Muscle of leg (tissue), 11 donors: ENCODE measurements around the gene KCTD16. TPM values are rescaled to one million over a fixed set of nuclear protein-coding genes. Genes with fewer than 3 reads are reported as not detected.
A peak's percentile ranks its signal among the peaks of the same experiment; 100 is the strongest.

Source experiments
- DNase-seq: peaks from one replicate; pipeline ENCODE4 v3.0.0; 2013
- H3K27ac ChIP-seq: one replicate; pipeline ENCODE4 v1.5.1; 2013; ENCODE audit warnings: mild to moderate bottlenecking, low read length, control low read depth
- H3K27me3 ChIP-seq: one replicate; pipeline ENCODE4 v1.6.1; 2013; ENCODE audit warnings: low read length; ENCODE audit not compliant: control insufficient read depth, insufficient read depth
- H3K36me3 ChIP-seq: one replicate; pipeline ENCODE4 v1.6.1; 2013; ENCODE audit warnings: low read length; ENCODE audit not compliant: control insufficient read depth, insufficient read depth
- H3K4me1 ChIP-seq: one replicate; pipeline ENCODE4 v1.6.1; 2013; ENCODE audit warnings: low read length; ENCODE audit not compliant: control insufficient read depth, insufficient read depth
- H3K4me3 ChIP-seq: one replicate; pipeline ENCODE4 v1.5.1; 2013; ENCODE audit warnings: low read length, control low read depth
- H3K9me3 ChIP-seq: replicated peaks from 2 replicates; pipeline ENCODE4 v1.6.1; 2013; ENCODE audit warnings: low read depth, low read length; ENCODE audit not compliant: control insufficient read depth
- WGBS: methylation state at CpG from one replicate; pipeline ENCODE4 v1.1.5; 2013; ENCODE audit warnings: missing lambda C conversion rate; ENCODE audit not compliant: insufficient coverage; 5-methylcytosine and 5-hydroxymethylcytosine counted together
- polyA plus RNA-seq, 8 donors: library from polyadenylated mRNA; unstranded; fragments of 120-200 nt; gene quantifications; one replicate each; pipeline versions ENCODE4 v1.2.1 to v1.2.3, GENCODE V29; 2013; ENCODE audit warnings: inconsistent platforms in 1 of 8, low replicate concordance in 1 of 8; ENCODE audit not compliant: insufficient read length in 8 of 8, insufficient read depth in 1 of 8
- total RNA-seq: library from RNA; stranded (reverse); fragments of 120-200 nt; gene quantifications from one replicate; pipeline ENCODE4 v1.2.4, GENCODE V29; 2013

Gene KCTD16
- total and polyA plus RNA-seq, 9 donors = 0.04 to 0.16 (median 0.08) TPM

- Histone ChIP-seq H3K4me1 (no peaks in the 10 kb centered on the region), H3K4me3 (no peak overlapping the region), H3K27ac (no peak overlapping the region), H3K36me3 (no peaks in the 10 kb centered on the region), H3K9me3 (no peaks in the 10 kb centered on the region), H3K27me3 (no peaks in the 10 kb centered on the region)
- WGBS = 20% methylated on average over 1 of the region's 4 CpGs
- DNase-seq = no peak
Measured at GRCh38 chr5:144352732-144353317, 182.2 kb downstream of the KCTD16 start.

GRCh38 chr5:144356489-144356888, 185.8 kb downstream of the KCTD16 start:
- no CpG with 5 or more reads among the region's 1 CpG for WGBS
- Histone ChIP-seq H3K9me3 (no peaks in the 10 kb centered on the region), H3K27me3 (no peaks in the 10 kb centered on the region), H3K36me3 (no peaks in the 10 kb centered on the region), H3K4me3 (no peak overlapping the region), H3K4me1 (no peaks in the 10 kb centered on the region), H3K27ac (no peak overlapping the region)
- DNase-seq = no peak

GRCh38 chr5:144361406-144361805, 190.7 kb downstream of the KCTD16 start:
- WGBS = no CpG with 5 or more reads among the region's 2 CpGs
- Histone ChIP-seq H3K4me3 (no peak overlapping the region), H3K36me3 (no peaks in the 10 kb centered on the region), H3K4me1 (no peaks in the 10 kb centered on the region), H3K9me3 (no peaks in the 10 kb centered on the region), H3K27me3 (no peaks in the 10 kb centered on the region), H3K27ac (no peak overlapping the region)
- DNase-seq = no peak

GRCh38 chr5:144365885-144366284, 195.2 kb downstream of the KCTD16 start:
- no peaks in the 10 kb centered on the region for H3K36me3 ChIP-seq
- H3K4me3 ChIP-seq = no peak overlapping the region

GRCh38 chr5:144367991-144368390, 197.3 kb downstream of the KCTD16 start:
- no peaks in the 10 kb centered on the region for H3K36me3 ChIP-seq
- no CpG with 5 or more reads among the region's 3 CpGs for WGBS
- H3K27me3 ChIP-seq = no peaks in the 10 kb centered on the region
- H3K4me1 ChIP-seq = no peaks in the 10 kb centered on the region
- no peak overlapping the region for H3K4me3 ChIP-seq
- no peak for DNase-seq
- H3K27ac ChIP-seq = no peak overlapping the region
- H3K9me3 ChIP-seq = no peaks in the 10 kb centered on the region

More at GRCh38 chr5:144365885-144366284, 195.2 kb downstream of the KCTD16 start:
- no peaks in the 10 kb centered on the region for H3K4me1 ChIP-seq
- no peak overlapping the region for H3K27ac ChIP-seq
- no peak for DNase-seq
- no peaks in the 10 kb centered on the region for H3K27me3 ChIP-seq
- H3K9me3 ChIP-seq = no peaks in the 10 kb centered on the region

- no peak overlapping the region for H3K4me3 ChIP-seq
- H3K27me3 ChIP-seq = no peaks in the 10 kb centered on the region
- peak; percentile 27 for DNase-seq
- no peak overlapping the region for H3K27ac ChIP-seq
- 42% methylated on average over 4 of the region's 4 CpGs for WGBS
- no peaks in the 10 kb centered on the region for H3K9me3 ChIP-seq
- H3K36me3 ChIP-seq = no peaks in the 10 kb centered on the region
- H3K4me1 ChIP-seq = no peaks in the 10 kb centered on the region
Measured at GRCh38 chr5:144368556-144368955, 197.9 kb downstream of the KCTD16 start.

- WGBS = 67% methylated on average over 1 of the region's 4 CpGs
- H3K4me1 ChIP-seq = no peaks in the 10 kb centered on the region
- H3K27ac ChIP-seq = no peak overlapping the region
- H3K27me3 ChIP-seq = no peaks in the 10 kb centered on the region
- H3K9me3 ChIP-seq = no peaks in the 10 kb centered on the region
- H3K4me3 ChIP-seq = no peak overlapping the region
- H3K36me3 ChIP-seq = no peaks in the 10 kb centered on the region
- no peak for DNase-seq
Measured at GRCh38 chr5:144369006-144369405, 198.3 kb downstream of the KCTD16 start.

- DNase-seq = peak; percentile 8
- Histone ChIP-seq H3K4me3 (no peak overlapping the region), H3K36me3 (no peaks in the 10 kb centered on the region), H3K27me3 (no peaks in the 10 kb centered on the region), H3K27ac (no peak overlapping the region), H3K4me1 (no peaks in the 10 kb centered on the region), H3K9me3 (no peaks in the 10 kb centered on the region)
- WGBS = 86% methylated on average over 2 of the region's 3 CpGs
Measured at GRCh38 chr5:144370273-144370672, 199.6 kb downstream of the KCTD16 start.

- Histone ChIP-seq H3K27ac (no peak overlapping the region), H3K36me3 (no peaks in the 10 kb centered on the region), H3K4me1 (no peaks in the 10 kb centered on the region), H3K27me3 (no peaks in the 10 kb centered on the region), H3K4me3 (no peak overlapping the region), H3K9me3 (no peaks in the 10 kb centered on the region)
- DNase-seq = no peak
- WGBS = no CpG with 5 or more reads among the region's 1 CpG
Measured at GRCh38 chr5:144374637-144375036, 204.0 kb downstream of the KCTD16 start.

- no peaks in the 10 kb centered on the region for H3K27me3 ChIP-seq
- no peaks in the 10 kb centered on the region for H3K9me3 ChIP-seq
- no peak overlapping the region for H3K4me3 ChIP-seq
- H3K36me3 ChIP-seq = no peaks in the 10 kb centered on the region
- no peaks in the 10 kb centered on the region for H3K4me1 ChIP-seq
- H3K27ac ChIP-seq = no peak overlapping the region
- no peak for DNase-seq
Measured at GRCh38 chr5:144377207-144377606, 206.5 kb downstream of the KCTD16 start.

GRCh38 chr5:144378681-144379080, 208.0 kb downstream of the KCTD16 start:
- no peaks in the 10 kb centered on the region for H3K27me3 ChIP-seq
- H3K9me3 ChIP-seq = no peaks in the 10 kb centered on the region
- 100% methylated on average over 1 of the region's 5 CpGs for WGBS
- H3K4me3 ChIP-seq = no peak overlapping the region
- no peak for DNase-seq
- H3K4me1 ChIP-seq = no peaks in the 10 kb centered on the region
- H3K27ac ChIP-seq = no peak overlapping the region
- no peaks in the 10 kb centered on the region for H3K36me3 ChIP-seq
